Effector CD8-positive, alpha-beta T cell (primary cell): ENCODE measurements around the gene TMEM39B.
"Not testable (repeated sequence)": the region's sequence is repeated elsewhere in the genome, so short reads cannot be mapped to it uniquely, and the experiment has no call there.

Source experiments
- DNase-seq: peaks from one replicate; lab custom pipeline; 2025; lab: John Stamatoyannopoulos, UW

TMEM39B gene

GRCh38 chr1:32112806-32113375, 40.2 kb downstream of the TMEM39B start:
- no peak for DNase-seq

DNA sequence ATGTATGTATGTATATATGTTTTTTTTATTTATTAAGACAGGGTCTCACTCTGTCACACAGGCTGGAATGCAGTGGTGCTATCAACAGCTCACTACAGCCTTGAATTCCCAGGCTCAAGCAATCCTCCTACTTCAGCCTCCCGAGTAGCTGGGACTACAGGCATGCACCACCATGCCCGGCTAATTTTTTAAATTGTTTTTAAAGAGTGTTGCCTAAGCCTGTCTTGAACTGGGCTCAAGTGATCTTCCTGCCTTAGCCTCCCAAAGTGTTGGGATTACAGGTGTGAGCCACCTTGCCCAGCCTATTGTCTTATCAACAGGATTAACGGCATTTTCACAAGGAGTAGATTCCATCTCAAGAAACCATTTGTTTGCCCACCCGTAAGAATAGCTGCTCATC, 40.7 kb downstream of the TMEM39B start:
- not testable (repeated sequence) for DNase-seq

GRCh38 chr1:32114420-32114819, 41.7 kb downstream of the TMEM39B start:
- no peak for DNase-seq

GRCh38 chr1:32115496-32115895, 42.8 kb downstream of the TMEM39B start:
- DNase-seq, result no peak

GRCh38 chr1:32116531-32116930, 43.8 kb downstream of the TMEM39B start:
- DNase-seq, result no peak

- DNase-seq, result no peak
Measured at GRCh38 chr1:32122151-32122550, 49.4 kb downstream of the TMEM39B start.

GRCh38 chr1:32123361-32123760, 50.6 kb downstream of the TMEM39B start:
- not testable (repeated sequence) for DNase-seq

GRCh38 chr1:32125313-32125712, 52.6 kb downstream of the TMEM39B start:
- no peak for DNase-seq

DNA sequence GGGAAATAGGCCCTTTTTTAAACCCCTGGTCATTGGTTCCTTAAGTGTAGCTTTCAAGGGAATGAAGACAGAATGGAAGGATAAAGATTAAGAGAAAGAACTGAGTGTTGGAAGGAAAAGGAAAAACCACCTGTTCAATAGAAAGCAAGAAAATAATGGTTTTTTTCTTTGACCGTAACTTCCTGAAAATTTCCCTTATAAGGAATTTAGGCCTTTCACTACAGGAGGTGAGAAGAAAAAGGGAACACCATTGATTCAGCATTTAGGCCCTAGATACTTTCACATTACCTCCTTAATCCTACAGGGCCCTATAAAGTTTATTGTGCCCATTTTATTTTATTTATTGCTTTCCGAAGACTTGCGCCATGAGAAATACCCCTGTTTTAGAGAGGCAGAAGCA, 54.0 kb downstream of the TMEM39B start:
- no peak for DNase-seq

DNA sequence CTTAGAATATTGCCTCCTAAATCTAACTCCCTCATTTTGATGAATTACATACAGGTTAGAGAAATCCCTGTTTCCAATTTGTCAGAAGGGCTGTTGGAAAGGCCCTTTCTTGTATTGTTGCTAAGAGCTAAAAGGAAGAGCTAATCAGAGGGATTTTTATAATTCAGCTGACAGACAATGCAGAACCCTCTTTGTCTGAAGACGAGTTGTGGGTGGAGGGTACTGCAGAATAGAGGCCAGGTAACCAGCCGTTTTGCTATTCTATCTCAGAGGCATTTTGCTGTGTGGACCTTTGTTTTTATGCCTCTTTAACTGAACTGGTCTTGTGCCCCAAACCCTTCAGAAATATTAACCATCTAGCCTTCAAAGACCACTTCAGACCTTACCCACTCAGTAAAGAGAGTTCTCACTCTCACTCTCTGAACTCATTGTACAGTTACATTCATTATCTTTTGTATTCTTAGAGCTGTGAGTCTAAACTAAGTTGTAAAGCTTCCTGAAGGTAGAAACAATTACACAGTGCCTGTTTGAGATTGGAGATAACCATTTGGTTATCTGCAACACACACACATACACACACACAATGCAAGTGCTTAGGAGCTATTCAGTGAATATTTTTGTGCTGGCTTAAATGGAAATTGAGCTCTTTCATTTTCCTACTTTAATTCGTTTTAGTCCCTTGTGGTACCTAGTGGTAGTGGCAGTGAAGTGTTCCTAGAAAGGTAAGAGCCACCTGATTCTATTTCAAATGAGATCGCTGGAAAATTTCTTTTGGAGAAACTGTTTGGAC, 54.9 kb downstream of the TMEM39B start:
- no peak for DNase-seq

GRCh38 chr1:32128479-32128878, 55.7 kb downstream of the TMEM39B start:
- DNase-seq, result no peak

DNA sequence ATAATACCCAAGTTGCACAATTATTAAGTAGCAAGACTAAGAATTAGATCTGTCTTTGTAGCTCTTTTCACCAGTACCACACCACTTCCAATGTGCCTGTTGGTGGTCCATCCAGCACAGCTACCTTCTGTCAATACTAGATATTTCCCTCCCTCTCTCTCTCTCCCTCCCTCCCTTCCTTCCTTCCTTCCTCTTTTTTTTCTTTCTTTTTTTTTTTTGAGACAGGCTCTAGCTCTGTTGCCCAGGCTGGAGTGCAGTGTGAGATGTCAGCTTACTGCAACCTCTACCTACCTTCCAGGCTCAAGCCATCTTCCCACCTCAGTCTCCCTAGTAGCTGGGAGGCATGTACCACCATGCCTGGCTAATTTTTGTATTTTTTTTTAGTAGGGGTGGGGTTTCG, 56.2 kb downstream of the TMEM39B start:
- no peak for DNase-seq

DNA sequence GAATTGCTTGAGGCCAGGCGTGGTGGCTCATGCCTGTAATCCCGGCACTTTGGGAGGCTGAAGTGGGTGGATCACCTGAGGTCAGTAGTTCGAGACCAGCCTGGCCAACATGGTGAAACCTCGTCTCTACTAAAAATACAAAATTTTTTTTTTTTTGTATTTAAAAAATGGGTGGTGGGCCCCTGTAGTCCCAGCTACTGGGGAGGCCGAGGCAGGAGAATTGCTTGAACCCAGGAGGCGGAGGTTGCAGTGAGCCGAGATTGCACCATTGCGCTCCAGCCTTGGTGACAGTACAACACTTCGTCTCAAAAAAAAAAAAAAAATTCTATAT, 61.2 kb downstream of the TMEM39B start:
- DNase-seq, result not testable (repeated sequence)

- DNase-seq, result no peak
Measured at GRCh38 chr1:32137111-32137510, 64.4 kb downstream of the TMEM39B start.

DNA sequence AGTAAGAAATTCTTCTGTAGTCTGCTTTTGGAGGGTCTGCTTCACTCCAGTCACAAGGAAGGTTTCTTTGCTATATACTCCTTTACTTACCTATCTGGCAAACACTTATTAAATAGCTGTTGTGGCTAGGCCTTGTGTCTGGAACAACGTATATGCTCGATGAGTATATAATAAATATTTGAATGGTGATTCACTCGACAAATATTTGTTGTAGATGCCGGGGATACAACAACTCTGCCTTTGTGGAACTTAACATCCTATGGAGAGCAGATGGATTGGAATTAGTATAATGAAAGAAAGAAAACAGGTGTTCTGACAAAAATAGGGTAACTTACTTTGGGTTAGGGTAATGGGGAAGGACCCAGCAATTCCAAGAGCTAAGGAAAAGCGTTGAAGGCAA, 66.2 kb downstream of the TMEM39B start:
- DNase-seq, result no peak

DNA sequence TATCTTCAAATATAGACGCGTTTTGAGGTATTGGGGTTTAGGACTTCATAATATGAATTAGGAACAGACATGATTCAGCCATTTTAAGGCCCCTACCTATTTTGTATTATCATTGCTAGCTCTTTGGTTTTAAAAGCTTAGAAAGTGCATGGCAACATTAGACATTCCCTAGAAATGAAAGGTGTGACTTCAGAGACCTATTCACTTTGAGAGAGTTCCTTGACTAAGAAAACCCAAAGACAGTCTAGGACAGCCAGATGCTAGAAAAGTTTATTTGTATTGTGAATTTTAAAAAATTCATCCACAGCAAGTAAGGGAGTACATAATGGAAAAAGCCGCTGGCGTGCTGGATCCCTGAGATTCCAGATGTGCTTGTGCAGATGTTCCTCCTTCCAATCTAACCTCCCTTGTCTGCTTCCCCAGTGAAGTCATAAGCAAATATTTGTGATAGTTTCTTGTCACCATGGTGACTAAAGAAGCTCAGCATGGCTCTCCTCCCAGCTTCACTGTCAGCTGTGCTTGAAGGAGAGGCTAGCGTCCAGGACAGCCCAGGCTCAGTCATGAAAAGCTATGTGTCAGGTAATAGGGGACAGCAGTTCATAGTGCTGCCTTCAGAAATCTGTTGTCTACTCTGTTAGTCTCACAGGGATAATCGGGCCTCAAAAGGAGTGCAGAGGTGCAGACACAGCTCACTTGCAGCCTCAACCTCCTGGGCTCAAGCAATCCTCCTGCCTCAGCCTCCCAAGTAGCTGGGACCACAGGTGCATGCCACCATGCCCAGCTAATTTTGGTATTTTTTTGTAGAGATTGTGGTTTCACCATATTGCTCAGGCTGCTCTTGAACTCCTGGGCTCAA, 69.9 kb downstream of the TMEM39B start:
- no peak for DNase-seq

GRCh38 chr1:32143302-32143695, 70.6 kb downstream of the TMEM39B start:
- not testable (repeated sequence) for DNase-seq

- DNase-seq, result no peak
Measured at GRCh38 chr1:32144033-32144432, 71.3 kb downstream of the TMEM39B start.

DNA sequence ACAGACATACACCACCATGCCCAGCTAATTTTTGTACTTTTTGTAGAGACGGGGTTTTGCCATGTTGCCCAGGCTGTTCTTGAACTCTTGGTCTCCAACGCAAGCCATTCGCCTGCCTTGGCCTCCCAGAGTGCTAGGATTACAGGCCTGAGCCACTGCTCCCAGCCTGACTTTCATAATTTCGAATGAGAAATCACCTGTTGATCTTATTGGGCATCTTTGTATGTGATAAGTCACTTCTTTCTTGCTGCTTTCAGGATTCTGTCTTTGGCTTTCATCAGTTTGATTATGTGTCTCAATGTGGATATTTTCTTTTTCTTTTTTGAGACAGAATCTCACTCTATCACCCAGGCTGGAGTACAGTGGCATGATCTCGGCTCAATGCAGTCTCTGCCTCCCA, 75.1 kb downstream of the TMEM39B start:
- not testable (repeated sequence) for DNase-seq

GRCh38 chr1:32150847-32151246, 78.1 kb downstream of the TMEM39B start:
- no peak for DNase-seq

GRCh38 chr1:32151319-32151787, 78.6 kb downstream of the TMEM39B start:
- no peak for DNase-seq
